ENCODE measurements around the gene C1orf35. TPM values are rescaled to one million over a fixed set of nuclear protein-coding genes. Genes with fewer than 3 reads are reported as not detected.

Gene C1orf35
- total and polyA plus RNA-seq, 9 of the 15 experiments (the other 6 are each of a cell fraction or from before 2014, with no cell fraction given): 3.2 to 48.7 (median 12.5) TPM

DNA sequence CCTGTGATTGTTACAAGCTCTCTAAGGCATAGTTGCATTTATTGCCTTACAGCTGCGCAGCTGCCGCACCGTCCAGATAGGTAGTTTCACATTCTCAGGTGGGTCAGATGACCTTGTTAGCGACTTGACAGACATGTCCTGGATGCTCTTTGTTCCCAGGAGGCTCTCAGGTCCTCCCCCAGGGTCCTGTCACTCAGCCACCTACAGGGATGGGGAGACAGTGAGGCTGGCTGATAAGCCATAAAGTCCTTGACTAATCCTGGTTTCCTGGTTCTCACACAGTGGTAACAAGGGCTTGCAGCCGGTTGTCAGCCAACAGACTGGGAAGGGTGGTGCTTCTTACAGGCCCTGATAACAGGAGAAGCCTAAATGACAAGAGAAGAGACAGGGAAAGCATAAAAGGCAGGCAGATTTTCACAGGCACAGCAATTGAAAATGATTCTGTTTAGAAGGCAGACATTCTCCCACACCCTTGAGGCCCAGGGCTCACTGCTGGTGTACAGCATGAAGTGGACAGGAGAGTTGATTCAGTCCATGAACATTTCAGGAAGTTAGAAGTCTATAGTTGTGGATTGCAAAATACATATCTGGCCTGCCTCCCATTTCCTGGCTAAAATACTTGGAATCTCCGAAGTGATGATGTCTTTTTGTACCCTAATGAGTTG is 17.7 kb downstream of the C1orf35 start (continued):
- TF ChIP-seq, protein P1, sequence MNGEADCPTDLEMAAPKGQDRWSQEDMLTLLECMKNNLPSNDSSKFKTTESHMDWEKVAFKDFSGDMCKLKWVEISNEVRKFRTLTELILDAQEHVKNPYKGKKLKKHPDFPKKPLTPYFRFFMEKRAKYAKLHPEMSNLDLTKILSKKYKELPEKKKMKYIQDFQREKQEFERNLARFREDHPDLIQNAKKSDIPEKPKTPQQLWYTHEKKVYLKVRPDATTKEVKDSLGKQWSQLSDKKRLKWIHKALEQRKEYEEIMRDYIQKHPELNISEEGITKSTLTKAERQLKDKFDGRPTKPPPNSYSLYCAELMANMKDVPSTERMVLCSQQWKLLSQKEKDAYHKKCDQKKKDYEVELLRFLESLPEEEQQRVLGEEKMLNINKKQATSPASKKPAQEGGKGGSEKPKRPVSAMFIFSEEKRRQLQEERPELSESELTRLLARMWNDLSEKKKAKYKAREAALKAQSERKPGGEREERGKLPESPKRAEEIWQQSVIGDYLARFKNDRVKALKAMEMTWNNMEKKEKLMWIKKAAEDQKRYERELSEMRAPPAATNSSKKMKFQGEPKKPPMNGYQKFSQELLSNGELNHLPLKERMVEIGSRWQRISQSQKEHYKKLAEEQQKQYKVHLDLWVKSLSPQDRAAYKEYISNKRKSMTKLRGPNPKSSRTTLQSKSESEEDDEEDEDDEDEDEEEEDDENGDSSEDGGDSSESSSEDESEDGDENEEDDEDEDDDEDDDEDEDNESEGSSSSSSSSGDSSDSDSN (IDR thresholded peaks at IDR 0.05; ENCODE audit: borderline replicate concordance in 1 of 2, low read depth in 2 of 2, low read length in 2 of 2): peak; percentile 50 to 83; a peak in 2 of 4 replicates
- TF ChIP-seq CHD1 (IDR thresholded peaks at IDR 0.05; ENCODE audit: low read length): no peak
- no peak for TF ChIP-seq NR4A1 (CRISPR knock-in tag; IDR thresholded peaks at IDR 0.05)
- no peak for TF ChIP-seq NR4A1 (tag; IDR thresholded peaks at IDR 0.05)
- 0 out of 2 replicates have a peak, but pooled peaks have one; percentile 27 for TF ChIP-seq ETV5 (CRISPR knock-in tag; IDR thresholded peaks at IDR 0.05; ENCODE audit: low read depth)
- no peak for TF ChIP-seq ZNF830 (CRISPR knock-in tag; IDR thresholded peaks at IDR 0.05)
- no peak for TF ChIP-seq WHSC1 (IDR thresholded peaks at IDR 0.05; ENCODE audit: low read length)
- no peak for TF ChIP-seq MCM5 (IDR thresholded peaks at IDR 0.05; ENCODE audit: low read depth)
- TF ChIP-seq ZC3H11A (IDR thresholded peaks at IDR 0.05; ENCODE audit: low read depth, low read length): no peak
- no peak for TF ChIP-seq BRD9 (IDR thresholded peaks at IDR 0.05; ENCODE audit: low read depth, partially characterized antibody)
- TF ChIP-seq PKNOX1 (IDR thresholded peaks at IDR 0.05): peak; percentile 96
- peak; percentile 85 for TF ChIP-seq TCF3 (CRISPR knock-in tag; IDR thresholded peaks at IDR 0.05)
- peak; percentile 56; the same call in 1 of the 2 replicates for TF ChIP-seq GATA2 (CRISPR knock-in tag; IDR thresholded peaks at IDR 0.05)
- TF ChIP-seq FOSL1 (tag; conservative IDR thresholded peaks at IDR 0.05): 0 out of 2 replicates have a peak, but pooled peaks have one; percentile 3
- TF ChIP-seq XRCC3 (IDR thresholded peaks at IDR 0.05): no peak
- TF ChIP-seq RFX7 (CRISPR knock-in tag; IDR thresholded peaks at IDR 0.05): no peak
- TF ChIP-seq ARID1B (IDR thresholded peaks at IDR 0.05): peak; percentile 79
- no peak for TF ChIP-seq PREB (CRISPR knock-in tag; IDR thresholded peaks at IDR 0.05)
- TF ChIP-seq YBX1 (IDR thresholded peaks at IDR 0.05): no peak
- TF ChIP-seq PHF8 (IDR thresholded peaks at IDR 0.05; ENCODE audit: borderline replicate concordance, low read length): no peak
- peak; percentile 12 for TF ChIP-seq TBP (optimal IDR thresholded peaks at IDR 0.05; ENCODE audit: low read depth, low read length)
- 0 out of 4 replicates have a peak, but pooled peaks of 1 of the 2 experiments have one; percentile 34 for TF ChIP-seq SIN3A (IDR thresholded peaks at IDR 0.05; ENCODE audit: borderline replicate concordance in 2 of 2, control insufficient read depth in 1 of 2, low read depth in 2 of 2, low read length in 2 of 2)
- no peak for TF ChIP-seq NUFIP1 (IDR thresholded peaks at IDR 0.05; ENCODE audit: partially characterized antibody)
- no peak for TF ChIP-seq ZNF444 (CRISPR knock-in tag; IDR thresholded peaks at IDR 0.05)
- peak in 1 of 2 experiments; percentile 55; a peak in 1 of 4 replicates for TF ChIP-seq FOXA3 (CRISPR knock-in tag; conservative IDR thresholded peaks at IDR 0.05 in 1 of 2, IDR thresholded peaks at IDR 0.05 in 1 of 2)
- 0 out of 2 replicates have a peak, but pooled peaks have one; percentile 22 for TF ChIP-seq PML (IDR thresholded peaks at IDR 0.05; ENCODE audit: low read length)
